HEK293T (cell line): ENCODE data around the gene AKAP4.

Experiments used
- ARNT ChIP-seq: fragments of 450-650 bp; IDR thresholded peaks from 2 replicates; pipeline ENCODE4 v1.6.1; 2017; ENCODE audit warnings: mild to moderate bottlenecking
- BHLHE40 ChIP-seq: fragments of 450-650 bp; IDR thresholded peaks from 2 replicates; pipeline ENCODE4 v1.6.1; 2016; ENCODE audit warnings: mild to moderate bottlenecking, moderate library complexity, borderline replicate concordance
- ELF4 ChIP-seq: fragments of 450-650 bp; IDR thresholded peaks from 2 replicates; pipeline ENCODE4 v1.6.1; 2017; ENCODE audit warnings: antibody characterized with exemption
- FOXA1 ChIP-seq: fragments of 450-650 bp; IDR thresholded peaks from 2 replicates; pipeline ENCODE4 v1.6.1; 2016; ENCODE audit warnings: mild to moderate bottlenecking
- FOXK2 ChIP-seq: fragments of 450-650 bp; IDR thresholded peaks from 2 replicates; pipeline ENCODE4 v1.6.1; 2016; ENCODE audit warnings: mild to moderate bottlenecking
- FOXM1 ChIP-seq: fragments of 450-650 bp; IDR thresholded peaks from 2 replicates; pipeline ENCODE4 v1.6.1; 2017; ENCODE audit warnings: mild to moderate bottlenecking, borderline replicate concordance
- L3MBTL2 ChIP-seq: fragments of 450-650 bp; conservative IDR thresholded peaks from 2 replicates; pipeline ENCODE4 v1.6.1; 2016; ENCODE audit warnings: mild to moderate bottlenecking
- LEF1 ChIP-seq: fragments of 450-650 bp; IDR thresholded peaks from 2 replicates; pipeline ENCODE4 v1.6.1; 2017; ENCODE audit warnings: mild to moderate bottlenecking, borderline replicate concordance
- PKNOX1 ChIP-seq: fragments of 450-650 bp; IDR thresholded peaks from 2 replicates; pipeline ENCODE4 v1.6.1; 2016
- SP1 ChIP-seq: fragments of 450-650 bp; IDR thresholded peaks from 2 replicates; pipeline ENCODE4 v1.6.1; 2017
- SUZ12 ChIP-seq: fragments of 450-650 bp; IDR thresholded peaks from 2 replicates; pipeline ENCODE4 v1.6.1; 2016; ENCODE audit warnings: mild to moderate bottlenecking
- TARDBP ChIP-seq: fragments of 450-650 bp; IDR thresholded peaks from 2 replicates; pipeline ENCODE4 v1.6.1; 2016

- TF ChIP-seq FOXM1 (no peak), ELF4 (no peak), BHLHE40 (no peak), PKNOX1 (no peak), FOXA1 (no peak), LEF1 (no peak), ARNT (no peak), SP1 (no peak), FOXK2 (no peak), L3MBTL2 (no peak), TARDBP (no peak), SUZ12 (no peak)
Measured at GRCh38 chrX:50152456-50152855, 48.4 kb downstream of the AKAP4 start.
